ENCODE measurements around the gene SSRP1. TPM values are rescaled to one million over a fixed set of nuclear protein-coding genes. Genes with fewer than 3 reads are reported as not detected.

Gene SSRP1
- total RNA-seq, 1 experiment from 2014 or later = 290 TPM

DNA sequence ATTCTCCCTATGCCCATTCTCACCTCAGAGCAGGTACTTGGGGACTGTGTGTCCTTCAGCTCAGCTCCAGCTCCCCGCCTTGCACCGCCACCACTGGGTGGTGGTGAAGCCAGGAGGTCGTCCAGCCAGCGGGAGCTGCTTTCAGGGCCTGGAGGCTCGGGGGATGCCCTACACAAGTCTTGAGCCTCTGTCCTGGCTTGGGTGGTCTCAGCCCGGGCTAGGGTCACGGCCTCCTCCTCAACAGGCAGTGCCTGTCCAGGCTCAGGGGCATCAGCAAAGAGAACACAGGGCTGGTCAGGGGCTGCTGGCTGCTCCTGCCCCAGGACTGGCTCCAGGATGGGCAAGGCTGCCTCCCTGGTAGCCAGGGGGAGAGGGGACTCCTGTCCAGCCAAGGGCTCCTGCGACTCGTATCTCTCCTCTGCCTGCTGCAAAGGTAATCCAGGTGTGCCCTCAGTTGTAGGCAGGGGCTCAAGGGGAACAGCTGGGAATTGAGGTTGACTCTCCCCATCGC is 23.1 kb downstream of the SSRP1 start:
- TF ChIP-seq EZH2 (IDR thresholded peaks at IDR 0.05; ENCODE audit: low read depth) = no peak
- TF ChIP-seq, protein P1, sequence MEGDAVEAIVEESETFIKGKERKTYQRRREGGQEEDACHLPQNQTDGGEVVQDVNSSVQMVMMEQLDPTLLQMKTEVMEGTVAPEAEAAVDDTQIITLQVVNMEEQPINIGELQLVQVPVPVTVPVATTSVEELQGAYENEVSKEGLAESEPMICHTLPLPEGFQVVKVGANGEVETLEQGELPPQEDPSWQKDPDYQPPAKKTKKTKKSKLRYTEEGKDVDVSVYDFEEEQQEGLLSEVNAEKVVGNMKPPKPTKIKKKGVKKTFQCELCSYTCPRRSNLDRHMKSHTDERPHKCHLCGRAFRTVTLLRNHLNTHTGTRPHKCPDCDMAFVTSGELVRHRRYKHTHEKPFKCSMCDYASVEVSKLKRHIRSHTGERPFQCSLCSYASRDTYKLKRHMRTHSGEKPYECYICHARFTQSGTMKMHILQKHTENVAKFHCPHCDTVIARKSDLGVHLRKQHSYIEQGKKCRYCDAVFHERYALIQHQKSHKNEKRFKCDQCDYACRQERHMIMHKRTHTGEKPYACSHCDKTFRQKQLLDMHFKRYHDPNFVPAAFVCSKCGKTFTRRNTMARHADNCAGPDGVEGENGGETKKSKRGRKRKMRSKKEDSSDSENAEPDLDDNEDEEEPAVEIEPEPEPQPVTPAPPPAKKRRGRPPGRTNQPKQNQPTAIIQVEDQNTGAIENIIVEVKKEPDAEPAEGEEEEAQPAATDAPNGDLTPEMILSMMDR (conservative IDR thresholded peaks at IDR 0.05) = no peak
- H3K4me3 ChIP-seq = no peak overlapping the region
- peaks cover 42% of the 10 kb centered on the region for H3F3A ChIP-seq (ENCODE audit: insufficient read depth, low read depth)
- peak overlapping the region; percentile 95 for H3K4me2 ChIP-seq
- peaks cover 31% of the 10 kb centered on the region for H3K79me2 ChIP-seq (ENCODE audit: low read depth)
- no TSS peak for BruUV-seq (replicated peaks)
- H3K9me2 ChIP-seq (ENCODE audit: insufficient read depth) = no peaks in the 10 kb centered on the region
- peaks cover 52% of the 10 kb centered on the region for H4K20me1 ChIP-seq (ENCODE audit: insufficient read depth)
- no peak overlapping the region for H2AFZ ChIP-seq
- H3K9me3 ChIP-seq (ENCODE audit: insufficient read depth, low read depth) = no peaks in the 10 kb centered on the region
- H3K36me3 ChIP-seq (ENCODE audit: low read depth) = peaks cover 34% of the 10 kb centered on the region
- H3K27ac ChIP-seq = peak overlapping the region; percentile 67; the same call in 1 of the 2 replicates
- H3K4me1 ChIP-seq (replicated peaks; ENCODE audit: insufficient read depth) = peaks cover 48% of the 10 kb centered on the region
- intact Hi-C loops (cut with micrococcal nuclease; ENCODE audit: unreplicated experiment) = no loop called here
- H3K27me3 ChIP-seq (ENCODE audit: insufficient read depth, low read depth) = no peaks in the 10 kb centered on the region
- ChIA-PET CTCF (interaction anchor here (2.3 kb wide), 1 partner anchor 10 kb away, joined by 15 read pairs; no protein-coding TSS in a partner anchor), POLR2A (ENCODE audit: unreplicated experiment) (no interaction called here)
- peak in 1 of 2 experiments; percentile 30 for DNase-seq

DNA sequence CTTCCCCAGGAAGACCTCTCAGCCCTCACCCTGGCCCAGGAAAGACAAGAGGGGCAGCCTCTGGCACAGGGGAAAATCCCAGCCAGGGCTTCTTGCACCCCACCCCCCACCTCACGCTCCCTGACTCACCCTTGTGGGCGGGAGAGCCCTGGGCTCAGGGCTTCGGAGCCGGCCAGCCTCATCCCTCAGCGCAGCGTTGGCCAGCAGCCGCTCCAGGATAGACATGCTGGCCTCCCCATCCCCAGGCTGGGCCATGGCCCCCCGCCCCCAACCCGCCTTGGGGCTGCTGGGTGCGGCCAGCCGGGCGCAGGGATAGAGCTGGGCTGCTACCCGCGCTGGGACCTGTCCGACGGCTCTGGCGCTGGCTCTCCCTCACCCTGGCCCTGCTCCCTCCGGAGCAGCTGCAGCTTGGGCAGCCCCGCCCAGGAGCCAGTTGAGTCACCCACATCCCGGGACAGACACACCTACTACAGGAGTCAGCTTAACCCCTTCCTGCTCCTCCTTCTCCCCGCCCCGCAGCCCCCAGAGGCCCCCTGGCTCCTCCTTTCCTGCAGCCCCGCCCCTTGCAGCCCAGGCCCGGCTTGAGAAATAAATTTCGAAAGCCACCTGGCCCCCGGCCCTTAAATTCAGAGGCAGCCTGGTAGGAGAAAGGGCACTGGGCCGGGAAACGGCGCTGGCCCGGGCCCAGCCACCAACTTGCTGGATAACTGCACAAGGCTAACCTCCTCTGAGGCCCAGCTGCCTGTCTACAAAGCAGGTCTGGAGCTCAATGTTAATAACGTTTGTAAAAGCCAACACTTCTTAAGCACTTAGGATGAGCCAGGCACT is 24.4 kb downstream of the SSRP1 start:
- H4K20me1 ChIP-seq (ENCODE audit: insufficient read depth) = peaks cover 48% of the 10 kb centered on the region
- POLR2A ChIA-PET (ENCODE audit: unreplicated experiment) = interaction anchor here (0.5 to 1.2 kb wide), 7 partner anchors 11 to 331 kb away, joined by 3 to 10 read pairs (median 6); no protein-coding TSS in a partner anchor

DNA sequence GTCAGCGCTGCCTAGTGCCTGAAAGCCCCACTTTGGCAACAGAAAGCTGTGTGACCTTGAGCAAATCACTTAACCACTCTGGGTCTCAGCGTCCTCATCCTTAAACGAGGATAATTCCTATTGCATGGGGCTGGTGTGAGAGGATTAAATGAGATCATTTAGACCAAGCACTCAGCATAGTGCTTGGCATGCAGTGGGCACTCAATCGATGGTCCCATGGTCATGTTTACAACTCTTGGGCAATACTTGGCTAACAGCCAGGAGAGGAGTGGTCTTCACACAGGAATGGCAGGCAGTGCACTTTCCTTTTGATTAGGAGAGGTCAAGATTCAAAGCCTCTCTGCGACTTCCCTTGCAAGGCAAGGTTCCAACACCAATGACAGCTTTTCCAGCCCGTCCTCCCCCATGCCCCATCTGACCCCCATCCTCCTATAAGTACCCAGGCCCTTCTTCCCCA is 25.0 kb downstream of the SSRP1 start:
- Histone ChIP-seq H2AFZ (no peak overlapping the region), H3K36me3 (ENCODE audit: low read depth) (peaks cover 18% of the 10 kb centered on the region), H3K9me2 (ENCODE audit: insufficient read depth) (no peaks in the 10 kb centered on the region), H3K79me2 (ENCODE audit: low read depth) (peaks cover 46% of the 10 kb centered on the region), H3F3A (ENCODE audit: insufficient read depth, low read depth) (peaks cover 44% of the 10 kb centered on the region), H3K4me3 (peak overlapping the region; percentile 57), H3K4me2 (peak overlapping the region; percentile 95), H3K27me3 (ENCODE audit: insufficient read depth, low read depth) (no peaks in the 10 kb centered on the region), H3K9me3 (ENCODE audit: insufficient read depth, low read depth) (no peaks in the 10 kb centered on the region), H4K20me1 (ENCODE audit: insufficient read depth) (peaks cover 44% of the 10 kb centered on the region), H3K4me1 (replicated peaks; ENCODE audit: insufficient read depth) (peaks cover 54% of the 10 kb centered on the region), H3K27ac (peak overlapping the region; percentile 67)
- no peak for DNase-seq
- ChIA-PET POLR2A (ENCODE audit: unreplicated experiment) (interaction anchor here (0.5 to 1.2 kb wide), 3 partner anchors 15 to 196 kb away, joined by 3 to 9 read pairs (median 6); no protein-coding TSS in a partner anchor), CTCF (no interaction called here)
- intact Hi-C loops (cut with micrococcal nuclease; ENCODE audit: unreplicated experiment) = loop anchor here (1.0 kb wide), 4 partner anchors 12 to 194 kb away; no protein-coding TSS in a partner anchor
- TF ChIP-seq EZH2 (IDR thresholded peaks at IDR 0.05; ENCODE audit: low read depth) = no peak
- TF ChIP-seq, protein P1 (conservative IDR thresholded peaks at IDR 0.05) = no peak
- no TSS peak for BruUV-seq (replicated peaks)

More for the DNA sequence above, 24.4 kb downstream of the SSRP1 start:
- no peak overlapping the region for H2AFZ ChIP-seq
- peaks cover 54% of the 10 kb centered on the region for H3K4me1 ChIP-seq (replicated peaks; ENCODE audit: insufficient read depth)
- BruUV-seq (replicated peaks) = no TSS peak
- CTCF ChIA-PET = interaction anchor here (0.5 to 2.3 kb wide), 4 partner anchors 11 to 226 kb away, joined by 3 to 15 read pairs (median 4); no protein-coding TSS in a partner anchor
- H3K27ac ChIP-seq = peak overlapping the region; percentile 67
- intact Hi-C loops (cut with micrococcal nuclease; ENCODE audit: unreplicated experiment) = loop anchor here (1.0 kb wide), 4 partner anchors 11 to 195 kb away; no protein-coding TSS in a partner anchor
- H3K9me3 ChIP-seq (ENCODE audit: insufficient read depth, low read depth) = no peaks in the 10 kb centered on the region
- H3K79me2 ChIP-seq (ENCODE audit: low read depth) = peaks cover 39% of the 10 kb centered on the region
- TF ChIP-seq, protein P1 (conservative IDR thresholded peaks at IDR 0.05) = no peak
- no peak for TF ChIP-seq EZH2 (IDR thresholded peaks at IDR 0.05; ENCODE audit: low read depth)
- no peaks in the 10 kb centered on the region for H3K9me2 ChIP-seq (ENCODE audit: insufficient read depth)
- peak overlapping the region; percentile 57 for H3K4me3 ChIP-seq
- peak; percentile 94 to 99 for DNase-seq
- H3F3A ChIP-seq (ENCODE audit: insufficient read depth, low read depth) = peaks cover 44% of the 10 kb centered on the region
- peaks cover 22% of the 10 kb centered on the region for H3K36me3 ChIP-seq (ENCODE audit: low read depth)
- peak overlapping the region; percentile 95 for H3K4me2 ChIP-seq
- H3K27me3 ChIP-seq (ENCODE audit: insufficient read depth, low read depth) = no peaks in the 10 kb centered on the region
